Ammon's horn (tissue), 1 donor: ENCODE measurements around the gene SMURF2.
A peak's percentile ranks its signal among the peaks of the same experiment; 100 is the strongest.
"Not testable (repeated sequence)": the region's sequence is repeated elsewhere in the genome, so short reads cannot be mapped to it uniquely, and the experiment has no call there.

ENCODE experiments used
- DNase-seq: peaks from one replicate; pipeline ENCODE4 v3.0.0-alpha.2; 2016; ENCODE audit warnings: low spot score

The SMURF2 gene

GRCh38 chr17:64664299-64664981, 2.3 kb upstream of the SMURF2 start:
- not testable (repeated sequence) for DNase-seq

- DNase-seq = not testable (repeated sequence)
Measured at GRCh38 chr17:64663836-64664235, 1.7 kb upstream of the SMURF2 start.

DNA sequence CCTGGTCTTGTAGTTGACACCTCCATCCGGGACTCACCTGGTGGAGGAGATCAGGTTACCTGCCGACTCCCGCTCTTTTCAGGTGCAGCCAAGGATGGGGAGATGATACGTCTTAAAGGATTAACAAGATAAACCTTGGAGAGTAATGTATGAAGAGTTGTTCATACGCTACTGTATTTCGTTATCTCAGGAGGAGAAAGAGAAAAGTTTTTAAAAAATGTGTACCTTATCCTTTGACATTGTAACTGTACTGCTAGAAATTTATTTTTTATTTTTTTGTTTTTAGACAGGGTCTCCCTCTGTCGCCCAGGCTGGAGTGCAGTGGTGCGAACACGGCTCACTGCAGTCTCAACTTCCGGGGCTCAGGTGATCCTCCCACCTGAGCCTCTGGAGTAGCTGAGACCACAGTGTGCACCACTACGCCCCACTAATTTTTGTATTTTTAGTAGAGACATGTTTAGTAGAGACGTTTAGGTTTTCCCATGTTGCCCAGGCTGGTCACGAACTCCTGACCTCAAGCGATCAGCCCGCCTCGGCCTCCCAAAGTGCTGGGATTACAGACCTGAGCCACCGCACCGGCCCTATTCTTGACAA, 764 bp upstream of the SMURF2 start:
- DNase-seq = no peak

DNA sequence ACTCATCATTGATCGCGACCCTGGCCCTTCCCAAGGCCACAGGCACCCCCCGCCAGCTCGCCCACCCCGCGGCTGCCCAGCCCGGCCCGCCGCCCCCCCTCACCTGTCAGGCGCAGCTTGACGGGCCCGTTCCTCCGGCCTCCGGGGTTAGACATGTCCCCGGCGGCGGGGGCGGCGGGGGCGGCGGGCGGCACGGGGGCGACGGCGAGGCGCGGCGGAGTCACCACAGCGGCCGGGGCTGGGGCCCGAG, 456 bp downstream of the SMURF2 start:
- peak; percentile 38 for DNase-seq

- DNase-seq = peak; percentile 15
Measured at GRCh38 chr17:64660978-64661725, 955 bp downstream of the SMURF2 start.

DNA sequence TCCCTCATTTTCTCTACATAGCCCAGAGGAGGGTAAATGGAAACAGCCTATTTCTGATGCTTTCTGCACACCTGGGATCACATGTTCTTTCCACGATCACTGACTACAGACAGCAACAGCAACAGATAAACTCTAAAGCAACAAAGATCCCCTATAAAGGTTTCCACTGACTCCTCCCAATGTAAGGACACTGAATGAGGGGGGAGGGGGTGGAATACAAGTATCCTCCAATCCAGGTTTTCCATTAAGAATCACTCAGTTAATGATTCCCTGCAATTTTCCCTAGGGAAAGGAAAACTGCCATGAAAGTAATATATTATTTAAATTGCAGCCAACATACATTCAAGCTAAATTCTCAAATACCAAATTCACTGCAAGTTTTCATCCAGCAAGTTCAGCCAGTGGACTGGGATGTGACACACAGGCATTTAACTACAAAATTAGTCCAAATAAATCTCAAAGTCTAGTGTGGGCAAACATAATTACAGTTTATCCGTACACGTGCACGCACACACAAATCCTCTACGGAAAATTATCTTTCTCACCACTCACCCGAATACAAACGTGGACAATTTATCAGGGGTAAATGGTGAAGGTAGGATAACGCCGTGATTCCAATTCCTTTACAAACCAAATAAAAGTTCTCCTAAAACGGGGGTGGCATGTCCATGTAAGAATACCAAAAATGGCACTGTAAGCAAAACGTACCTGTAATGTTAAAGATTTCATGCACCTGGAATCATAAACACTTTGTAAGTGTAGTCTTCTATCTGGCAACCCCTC, 1.7 kb downstream of the SMURF2 start:
- not testable (repeated sequence) for DNase-seq

- DNase-seq = no peak
Measured at GRCh38 chr17:64658931-64659330, 3.2 kb downstream of the SMURF2 start.

DNA sequence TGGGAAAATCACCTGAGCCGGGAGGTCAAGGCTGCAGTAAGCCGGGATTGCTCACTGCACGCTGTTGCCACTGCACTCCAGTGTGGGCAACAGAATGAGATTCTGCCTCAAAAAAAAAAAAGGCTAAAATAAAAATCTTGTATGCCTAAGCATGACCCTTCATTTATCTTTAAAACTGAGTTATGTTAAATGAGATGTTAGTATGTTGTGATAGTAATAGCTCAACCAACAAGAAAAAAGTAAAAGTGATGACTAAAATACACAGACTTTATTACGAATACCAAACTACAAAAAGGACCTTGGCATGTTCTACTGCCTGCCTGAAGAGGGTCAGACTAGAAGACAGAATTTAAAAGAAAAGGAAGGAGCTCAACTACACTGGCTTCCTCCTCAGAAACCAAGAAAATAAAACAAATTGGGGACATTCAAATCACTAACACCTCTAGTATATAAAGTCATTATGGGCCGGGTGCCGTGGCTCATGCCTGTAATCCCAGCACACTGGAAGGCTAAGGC, 4.4 kb downstream of the SMURF2 start:
- no peak for DNase-seq

- DNase-seq = no peak
Measured at GRCh38 chr17:64655704-64656103, 6.4 kb downstream of the SMURF2 start.

GRCh38 chr17:64653985-64654355, 8.1 kb downstream of the SMURF2 start:
- DNase-seq = no peak

- no peak for DNase-seq
Measured at GRCh38 chr17:64653325-64653984, 8.7 kb downstream of the SMURF2 start.

DNA sequence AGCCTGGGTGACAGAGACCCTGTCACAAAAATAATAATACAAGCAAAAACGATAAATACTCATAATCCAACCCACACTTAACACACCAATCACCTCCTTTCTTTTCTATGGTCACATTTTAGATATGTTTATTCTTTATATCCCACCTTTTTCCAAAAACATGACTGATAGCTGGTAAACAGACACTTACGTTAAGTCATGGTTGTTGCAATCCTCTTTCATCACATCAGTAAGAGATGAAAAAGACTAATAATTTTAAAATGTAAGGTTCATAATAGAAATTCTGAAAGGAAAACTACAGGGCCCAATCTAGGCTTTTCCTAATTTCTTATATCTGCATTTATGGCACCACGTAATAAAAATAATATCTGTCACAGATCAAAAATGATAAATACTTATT, 10.2 kb downstream of the SMURF2 start:
- DNase-seq = no peak

DNA sequence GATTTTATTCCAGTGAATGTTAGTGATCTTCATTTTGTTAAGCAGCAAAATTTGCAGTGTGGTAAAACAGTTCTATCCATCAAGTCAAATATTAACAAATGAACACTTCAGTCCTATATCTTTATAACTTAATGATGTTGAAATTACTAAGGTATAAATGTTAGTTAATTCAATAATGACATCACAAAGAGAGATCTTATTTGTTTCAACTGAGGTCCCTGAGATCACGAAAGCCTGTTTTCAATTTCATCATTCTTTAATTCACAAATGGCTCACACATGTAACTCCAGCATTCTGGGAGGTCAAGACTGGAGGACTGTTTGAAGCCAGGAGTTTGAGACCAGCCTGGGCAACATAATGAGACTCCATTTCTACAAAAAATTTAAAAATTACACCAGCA, 13.9 kb downstream of the SMURF2 start:
- DNase-seq = no peak

GRCh38 chr17:64647817-64648216, 14.3 kb downstream of the SMURF2 start:
- DNase-seq = no peak

GRCh38 chr17:64639516-64639915, 22.6 kb downstream of the SMURF2 start:
- DNase-seq = no peak

DNA sequence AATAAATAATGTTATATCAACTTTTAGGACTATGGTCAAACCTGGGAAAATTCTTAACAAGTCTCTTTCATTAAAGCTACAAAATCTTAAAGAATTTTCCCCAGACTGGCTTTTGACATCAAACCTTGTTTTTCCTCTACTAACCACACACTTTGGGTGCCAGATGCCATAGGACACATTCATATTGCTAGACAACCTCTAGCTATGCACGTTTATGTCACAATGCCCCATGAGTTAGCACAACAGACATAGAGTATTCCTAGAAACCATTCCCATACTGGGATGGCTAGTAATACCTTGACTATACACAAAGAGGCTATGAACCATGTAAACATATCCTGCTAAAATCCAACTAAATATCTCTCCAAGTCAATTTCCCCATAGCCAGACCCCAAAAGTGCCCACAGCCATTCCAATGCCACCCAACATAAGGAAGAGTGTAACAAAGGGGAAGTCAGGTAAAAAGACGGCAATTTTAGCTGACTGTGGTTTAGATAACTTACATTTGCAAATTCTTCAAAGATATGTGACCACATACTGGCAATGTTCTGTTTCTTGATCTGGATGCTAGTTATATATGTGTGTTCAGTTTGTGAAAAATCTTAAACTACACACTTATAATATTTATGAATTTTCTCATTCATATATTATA, 23.4 kb downstream of the SMURF2 start:
- DNase-seq = no peak

DNA sequence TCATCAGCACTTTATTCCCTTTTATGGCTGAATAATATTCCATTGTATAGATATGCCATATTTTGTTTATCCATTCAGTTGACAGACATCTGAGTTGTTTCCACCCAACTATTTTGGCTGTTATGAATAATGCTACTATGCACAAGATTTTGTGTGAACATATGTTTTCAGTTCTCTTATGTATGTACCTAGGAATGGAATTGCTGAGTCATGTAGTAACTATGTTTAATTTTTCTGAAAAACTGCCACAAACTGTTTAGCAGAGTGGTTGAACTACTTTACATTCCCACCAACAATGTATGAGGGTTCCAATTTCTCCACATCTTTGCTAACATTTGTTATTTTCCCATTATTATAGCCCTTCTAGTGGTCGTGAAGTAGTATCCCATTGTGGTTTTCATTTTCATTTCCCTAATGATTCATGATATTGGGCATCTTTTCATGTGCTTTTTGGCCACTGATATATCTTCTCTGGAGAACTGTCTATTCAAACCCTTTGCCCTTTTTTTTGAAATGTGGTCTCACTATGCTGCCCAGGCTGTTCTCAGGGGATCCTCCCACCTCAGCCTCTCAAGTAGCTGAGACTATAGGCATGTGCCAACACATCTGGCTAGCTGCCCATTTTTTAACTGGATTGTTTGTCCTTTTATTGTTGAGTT, 26.3 kb downstream of the SMURF2 start:
- DNase-seq = no peak

DNA sequence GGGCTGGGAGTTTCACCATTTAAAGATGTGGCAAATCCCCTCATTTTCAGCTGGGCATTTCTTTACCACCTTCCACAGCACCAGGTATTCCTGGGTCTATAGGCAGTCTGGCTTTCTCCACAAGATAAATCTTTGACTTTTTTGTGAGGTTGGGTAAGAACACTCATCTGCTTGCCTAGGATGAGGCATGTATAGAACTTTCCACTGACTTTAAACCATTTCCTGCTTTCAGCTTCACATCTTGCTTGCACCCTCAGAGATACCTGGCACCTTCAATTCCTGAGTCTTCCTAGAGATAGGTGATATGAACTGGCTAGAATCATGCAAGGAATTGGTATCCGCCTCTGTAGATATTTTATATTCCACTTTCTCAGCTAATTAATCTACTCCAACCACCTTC, 27.9 kb downstream of the SMURF2 start:
- DNase-seq = no peak

- no peak for DNase-seq
Measured at GRCh38 chr17:64632606-64633005, 29.5 kb downstream of the SMURF2 start.

DNA sequence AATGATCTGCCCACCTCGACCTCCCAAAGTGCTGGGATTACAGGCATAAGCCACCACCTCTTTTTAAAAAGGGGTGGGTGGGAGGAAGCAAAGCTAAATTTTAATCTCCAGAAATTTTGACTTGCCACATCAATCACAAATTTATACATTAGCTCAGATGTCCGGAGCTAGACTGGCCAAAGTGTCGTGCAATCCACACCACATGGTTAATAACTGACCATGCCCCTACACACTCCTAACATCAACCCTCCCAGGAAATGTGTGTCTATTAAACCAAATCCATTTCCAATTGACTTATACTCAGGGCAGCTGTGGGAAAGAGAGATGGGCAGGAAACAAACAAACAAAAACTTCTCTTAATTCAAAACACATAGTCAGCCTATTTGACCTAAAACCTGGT, 29.9 kb downstream of the SMURF2 start:
- DNase-seq = no peak
